Stimulated activated CD8-positive, alpha-beta memory T cell treated with anti-CD3 and anti-CD28 coated beads, Interleukin-7, amount 100 ng/mL, for 1 hour (primary cell): ENCODE results near the gene OXNAD1.
A peak's percentile ranks its signal among the peaks of the same experiment; 100 is the strongest.
"Not testable (repeated sequence)": the region's sequence is repeated elsewhere in the genome, so short reads cannot be mapped to it uniquely, and the experiment has no call there.

ENCODE experiments used
- DNase-seq, 2 donors: peaks; one replicate each; pipeline ENCODE4 v3.0.0-alpha.2; 2020; ENCODE audit warnings: low read depth in 2 of 2

OXNAD1 gene

DNA sequence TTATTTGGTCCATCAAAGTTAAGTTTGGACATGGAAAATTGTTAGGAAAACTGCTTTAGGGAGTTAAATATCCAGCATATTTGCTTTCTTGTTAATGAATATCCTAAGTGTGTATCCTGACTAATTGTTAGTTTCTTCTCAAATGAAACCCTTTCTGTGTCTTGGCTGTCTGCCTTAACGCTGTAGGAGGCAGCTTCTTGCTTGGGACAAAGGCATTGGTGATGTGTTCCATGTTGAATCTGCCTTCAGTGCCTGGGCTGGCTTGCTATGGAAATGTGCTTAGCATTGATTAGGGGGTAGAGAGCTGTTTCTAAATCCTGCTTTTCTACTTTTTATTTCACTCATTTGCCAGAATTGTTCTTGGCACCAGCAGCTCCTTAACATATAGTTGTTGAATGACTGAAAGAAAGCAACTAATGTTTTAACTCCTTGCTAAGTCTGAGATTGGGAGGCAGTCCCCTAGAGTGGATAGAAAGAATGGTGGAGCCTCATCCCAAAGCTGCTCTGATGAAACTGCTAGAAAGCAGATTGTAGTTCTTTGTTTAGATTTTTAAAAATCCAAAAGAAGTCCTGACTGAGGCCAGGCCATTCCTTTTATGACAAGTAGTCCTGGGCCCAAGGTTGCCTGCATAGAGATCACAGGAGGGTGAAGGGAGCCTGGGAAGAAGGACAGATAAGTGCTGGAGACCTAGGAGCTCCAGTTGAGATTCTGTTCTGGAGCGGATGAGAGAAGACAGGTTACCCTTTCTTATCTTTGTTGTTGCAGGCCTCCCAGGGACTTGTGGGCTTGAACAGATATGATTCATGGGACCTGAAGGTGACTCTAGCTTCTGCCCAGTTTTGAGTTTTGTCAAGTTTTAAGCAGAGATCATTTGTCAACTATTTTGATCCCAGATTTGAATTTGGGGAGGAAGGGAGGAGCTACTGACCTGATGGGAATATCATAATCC lies 39.3 kb downstream of the OXNAD1 start:
- DNase-seq = no peak

DNA sequence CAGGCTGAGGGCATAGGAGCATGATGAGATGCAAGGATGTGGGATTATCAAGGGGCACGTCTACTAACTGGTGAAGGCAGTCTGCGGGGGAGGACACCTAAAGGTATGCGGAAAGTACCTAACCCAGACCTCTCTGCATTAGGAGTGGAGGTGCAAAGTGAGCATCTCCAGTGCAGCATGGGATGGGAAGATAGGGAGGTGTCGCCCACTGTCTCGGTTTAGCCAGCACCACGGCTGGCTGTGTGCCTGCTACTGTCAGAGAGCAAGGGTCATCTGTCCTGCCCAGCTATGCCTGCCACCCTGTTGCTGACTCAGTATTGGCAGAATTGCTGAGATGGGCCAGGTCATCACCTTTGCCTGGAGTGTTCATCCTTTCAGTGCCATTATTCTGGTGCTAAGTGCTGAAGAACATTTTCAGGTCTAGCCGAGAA lies 40.1 kb downstream of the OXNAD1 start:
- DNase-seq = no peak

DNA sequence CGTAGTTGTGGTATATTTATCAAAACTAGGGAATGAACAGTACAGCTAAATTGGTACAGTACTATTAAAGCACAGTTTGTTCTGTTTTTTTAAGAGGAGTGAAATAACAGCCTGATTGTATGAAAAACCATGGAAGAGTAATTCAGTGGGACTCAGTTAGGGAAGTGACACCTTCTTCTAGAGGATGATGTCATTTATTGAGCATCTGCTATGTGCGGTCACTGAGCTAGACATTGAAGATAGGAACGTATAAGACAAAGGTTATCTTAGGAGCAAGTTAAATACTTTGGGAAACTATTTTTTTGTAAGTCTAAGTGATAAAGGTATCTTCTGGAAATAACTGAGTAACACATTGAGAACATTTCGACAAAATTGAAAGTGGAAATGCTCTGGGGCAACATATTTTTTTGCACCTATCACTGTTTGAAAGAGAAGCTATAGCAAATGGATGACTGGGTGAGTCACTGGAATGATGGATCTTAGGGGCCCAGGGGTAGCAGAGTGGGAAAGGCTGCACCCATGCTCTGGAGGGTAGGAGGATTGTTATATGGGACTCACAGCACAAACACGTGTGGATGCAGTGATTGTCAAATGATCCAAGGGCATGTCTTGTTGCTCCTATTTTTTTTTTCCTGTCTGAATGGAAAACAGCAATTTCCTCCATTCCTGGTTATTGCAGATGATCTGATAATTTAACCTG lies 43.0 kb downstream of the OXNAD1 start:
- DNase-seq = no peak

GRCh38 chr3:16308727-16309126 lies 43.7 kb downstream of the OXNAD1 start:
- DNase-seq = no peak

DNA sequence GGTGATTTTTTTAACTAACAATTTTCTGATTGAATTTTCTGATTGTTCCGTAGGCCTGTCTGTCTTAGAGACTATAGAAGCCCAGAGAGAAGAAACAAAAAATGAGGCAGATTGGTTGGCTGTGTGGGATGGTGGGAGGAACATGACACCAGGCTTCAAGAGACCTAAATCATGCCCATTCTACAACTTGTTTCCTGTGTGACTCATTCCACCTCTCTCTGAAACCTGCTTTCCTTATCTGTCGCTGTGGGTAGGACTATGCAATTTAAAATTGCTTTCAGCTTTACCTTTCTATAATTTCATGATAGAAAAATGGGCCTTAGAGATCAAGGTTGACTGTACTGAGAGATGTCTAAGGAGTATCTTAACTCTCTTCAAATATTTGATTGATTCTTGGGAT lies 44.5 kb downstream of the OXNAD1 start:
- peak in 1 of 2 donors; percentile 11 for DNase-seq

DNA sequence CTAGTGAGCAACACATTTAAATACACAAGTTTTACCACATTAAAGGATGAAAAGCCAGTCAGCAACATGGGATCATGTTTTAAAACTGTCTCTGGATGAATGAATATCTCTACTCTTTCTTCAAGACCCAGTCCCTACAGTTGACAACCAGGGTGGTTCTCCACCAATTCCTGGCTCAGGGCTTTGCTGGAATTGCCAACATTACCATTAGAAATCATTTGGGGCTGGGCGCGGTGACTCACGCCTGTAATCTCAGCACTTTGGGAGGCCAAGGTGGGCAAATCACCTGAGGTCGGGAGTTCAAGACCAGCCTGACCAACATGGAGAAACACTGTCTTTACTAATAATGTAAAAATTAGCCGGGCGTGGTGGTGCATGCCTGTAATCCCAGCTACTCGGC lies 45.5 kb downstream of the OXNAD1 start:
- DNase-seq = not testable (repeated sequence)

GRCh38 chr3:16311960-16312451 lies 47.0 kb downstream of the OXNAD1 start:
- no peak for DNase-seq

GRCh38 chr3:16313886-16314645 lies 49.1 kb downstream of the OXNAD1 start:
- DNase-seq = no peak

DNA sequence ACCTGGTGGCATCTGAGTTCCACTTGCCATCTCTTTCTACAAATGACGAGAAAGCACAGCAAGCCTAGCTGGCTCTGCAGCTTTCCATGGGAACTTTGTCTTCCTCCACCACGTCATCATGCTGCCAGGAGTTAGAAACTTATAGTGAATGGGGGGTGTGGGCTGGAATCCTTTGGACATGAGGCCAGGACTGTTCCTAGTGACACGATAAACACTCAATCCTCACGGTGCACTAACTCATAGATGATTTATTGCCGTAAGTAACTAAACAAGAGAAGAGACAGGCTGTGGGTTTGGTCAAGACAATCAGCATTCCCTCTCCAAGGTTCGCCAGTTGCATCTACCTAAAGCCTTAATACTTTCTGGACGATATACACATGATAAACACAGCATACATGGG lies 50.6 kb downstream of the OXNAD1 start:
- DNase-seq = no peak

GRCh38 chr3:16316396-16316795 lies 51.4 kb downstream of the OXNAD1 start:
- DNase-seq = no peak

DNA sequence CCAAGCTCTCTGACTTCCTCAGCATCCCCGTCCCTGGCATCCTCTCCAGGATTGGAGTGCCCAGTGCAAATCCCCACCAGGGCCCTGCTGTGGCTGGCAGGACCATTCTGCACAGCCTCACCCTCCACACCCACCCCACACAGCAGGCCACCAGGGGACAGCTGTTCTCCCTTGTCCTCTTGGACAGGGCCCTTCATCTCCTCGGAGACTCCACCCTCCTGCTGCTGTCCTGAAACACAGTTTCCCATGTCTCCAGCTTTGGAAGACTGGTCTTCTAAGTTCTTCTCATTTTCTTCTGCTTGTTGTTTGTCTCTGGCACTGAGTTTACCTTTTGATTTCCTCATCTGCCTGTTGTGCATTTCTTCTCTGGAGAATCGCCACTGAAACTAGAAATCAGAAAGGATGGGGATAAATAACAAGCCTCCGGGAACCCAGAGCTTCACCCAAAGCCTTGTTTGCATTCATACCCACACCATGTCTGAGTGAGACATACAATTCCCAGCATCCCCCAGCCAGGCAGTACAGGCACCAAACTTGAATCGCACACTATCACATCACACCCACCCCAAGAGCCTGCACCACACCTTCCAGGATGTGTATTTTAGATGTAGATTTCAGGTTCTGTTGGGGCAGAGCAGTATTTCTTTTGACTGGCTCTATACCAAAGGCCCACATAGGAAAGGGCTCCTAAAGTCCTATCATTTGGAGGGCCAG lies 52.0 kb downstream of the OXNAD1 start:
- no peak for DNase-seq

- DNase-seq = no peak
These were observed 52.5 kb downstream of the OXNAD1 start for GRCh38 chr3:16317561-16317945.

DNA sequence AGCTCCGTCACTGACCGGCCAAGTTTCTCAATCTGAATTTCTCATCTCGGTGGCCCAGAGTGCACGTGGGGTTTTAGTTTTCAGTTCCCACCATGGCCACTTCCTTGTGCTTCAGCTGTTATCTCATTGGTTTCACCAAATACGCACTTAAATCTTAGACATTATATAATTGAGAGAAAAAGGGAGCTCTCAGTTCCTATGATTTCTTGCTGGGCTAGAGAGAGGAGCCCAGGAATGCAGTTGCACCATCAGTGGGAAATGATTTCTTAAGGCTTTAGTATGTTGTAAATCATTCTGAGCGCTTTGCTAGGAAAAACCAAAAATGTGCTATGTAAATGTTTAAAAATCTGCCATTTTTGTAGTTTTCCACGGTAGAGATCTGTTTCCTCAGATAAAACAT lies 53.2 kb downstream of the OXNAD1 start:
- DNase-seq = no peak

DNA sequence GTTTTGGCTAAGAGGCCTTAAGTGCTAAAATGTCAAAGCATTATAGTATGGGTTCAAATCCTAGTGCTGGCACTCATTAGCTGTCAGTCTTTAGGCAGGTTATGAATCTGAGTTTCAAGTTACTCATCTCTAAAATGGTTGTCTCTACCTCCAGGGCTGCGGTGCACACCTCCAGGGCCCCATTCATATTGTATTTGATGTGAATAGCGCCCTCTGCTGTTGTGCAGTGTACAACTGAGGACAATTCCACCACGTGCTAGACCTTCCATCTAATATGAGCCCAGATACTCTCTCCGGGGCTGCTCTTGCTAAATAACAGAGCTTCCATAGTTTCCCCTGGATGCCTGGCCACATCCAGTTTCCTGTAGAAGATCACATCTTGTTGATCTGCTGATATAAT lies 54.3 kb downstream of the OXNAD1 start:
- peak; percentile 49 to 54 for DNase-seq

GRCh38 chr3:16319723-16320122 lies 54.7 kb downstream of the OXNAD1 start:
- no peak for DNase-seq

- no peak for DNase-seq
These were observed 55.7 kb downstream of the OXNAD1 start for GRCh38 chr3:16320711-16321110.

- DNase-seq = no peak
These were observed 57.2 kb downstream of the OXNAD1 start for GRCh38 chr3:16322189-16322588.

DNA sequence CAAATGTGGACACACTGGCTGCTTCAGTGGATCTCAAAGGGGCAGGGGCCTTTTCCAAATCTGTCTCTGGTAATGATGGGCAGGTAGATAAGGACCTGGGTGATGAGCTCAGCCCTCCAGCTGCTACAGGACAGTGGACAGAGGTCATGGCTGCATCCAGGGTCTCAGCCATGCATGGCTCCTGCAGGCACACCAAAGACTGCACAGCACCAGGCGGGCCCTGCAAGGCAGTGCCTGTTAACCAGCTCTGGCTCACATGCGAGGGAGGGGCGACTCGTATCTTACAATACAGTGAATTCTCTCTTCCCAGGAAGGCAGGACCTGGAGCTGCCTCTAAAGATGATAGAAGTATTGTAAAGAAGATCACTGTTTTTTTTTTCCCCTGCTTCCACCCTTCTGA lies 58.7 kb downstream of the OXNAD1 start:
- no peak for DNase-seq

GRCh38 chr3:16325850-16326249 lies 60.8 kb downstream of the OXNAD1 start:
- no peak for DNase-seq

- no peak for DNase-seq
These were observed 61.8 kb downstream of the OXNAD1 start for GRCh38 chr3:16326724-16327349.

DNA sequence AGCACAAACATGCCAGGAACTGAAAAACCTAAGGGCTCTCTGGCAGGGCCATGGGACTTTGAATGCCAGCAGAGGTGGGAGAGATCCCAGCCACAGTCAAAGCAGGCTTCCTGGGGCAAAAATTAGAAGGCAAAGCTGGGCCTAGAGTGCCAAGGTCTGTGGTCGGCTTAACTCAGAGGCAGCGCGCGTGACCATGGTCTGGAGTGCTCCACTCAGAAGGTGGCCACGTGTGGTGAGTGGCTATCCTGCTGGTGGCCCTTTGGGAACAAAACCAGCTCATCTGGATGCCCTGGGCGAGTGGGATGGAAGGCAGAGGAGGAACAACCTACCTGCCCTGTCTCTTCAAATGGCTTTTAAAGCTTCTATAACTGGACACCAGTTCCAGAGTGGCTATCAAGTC lies 63.1 kb downstream of the OXNAD1 start:
- DNase-seq = no peak
